ENCODE results near the gene SPINK14. TPM values are rescaled to one million over a fixed set of nuclear protein-coding genes. Genes with fewer than 3 reads are reported as not detected.

SPINK14 gene
- total RNA-seq, 4 donors from 2014 or later, result not detected

DNA sequence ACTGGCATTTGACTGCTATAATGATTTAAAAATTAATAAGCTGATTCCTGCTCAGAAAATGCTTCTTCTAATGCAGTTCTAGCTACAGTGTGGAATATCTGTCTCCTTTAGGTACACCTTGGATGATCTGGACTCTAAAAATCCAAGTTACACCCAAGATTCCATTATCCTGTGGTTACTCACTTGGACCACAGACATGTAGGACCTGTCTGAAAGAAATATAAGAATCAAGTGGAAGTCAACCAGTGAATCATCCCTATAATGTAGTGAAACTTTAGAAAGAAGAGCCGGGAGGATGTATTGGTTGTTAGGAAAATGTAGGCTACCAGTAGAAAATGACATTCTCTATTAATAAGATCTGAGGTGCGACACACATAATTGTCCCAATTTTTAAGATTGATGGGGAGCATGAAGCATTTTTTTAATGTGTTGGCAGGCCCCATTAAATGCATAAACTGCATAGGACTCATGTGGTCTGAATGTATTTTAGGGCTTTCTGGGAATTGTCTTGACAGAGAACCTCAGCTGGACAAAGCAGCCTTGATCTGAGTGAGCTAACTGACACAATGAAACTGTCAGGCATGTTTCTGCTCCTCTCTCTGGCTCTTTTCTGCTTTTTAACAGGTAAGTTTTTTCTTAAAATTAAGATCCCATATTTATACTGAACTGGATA, 34.3 kb downstream of the SPINK14 start, which contains the start of gene SPINK6:
Gene SPINK6, plus strand, starts transcription at position 512 of the 673 bp plus-strand sequence. Its CDS starts 55 bp downstream, at position 567.
- intact Hi-C loops (cut with DNase I), result no loop called here
- H3K27ac ChIP-seq (replicated peaks in 1 of 4), result no peak within 1 kb of the TSS

DNA sequence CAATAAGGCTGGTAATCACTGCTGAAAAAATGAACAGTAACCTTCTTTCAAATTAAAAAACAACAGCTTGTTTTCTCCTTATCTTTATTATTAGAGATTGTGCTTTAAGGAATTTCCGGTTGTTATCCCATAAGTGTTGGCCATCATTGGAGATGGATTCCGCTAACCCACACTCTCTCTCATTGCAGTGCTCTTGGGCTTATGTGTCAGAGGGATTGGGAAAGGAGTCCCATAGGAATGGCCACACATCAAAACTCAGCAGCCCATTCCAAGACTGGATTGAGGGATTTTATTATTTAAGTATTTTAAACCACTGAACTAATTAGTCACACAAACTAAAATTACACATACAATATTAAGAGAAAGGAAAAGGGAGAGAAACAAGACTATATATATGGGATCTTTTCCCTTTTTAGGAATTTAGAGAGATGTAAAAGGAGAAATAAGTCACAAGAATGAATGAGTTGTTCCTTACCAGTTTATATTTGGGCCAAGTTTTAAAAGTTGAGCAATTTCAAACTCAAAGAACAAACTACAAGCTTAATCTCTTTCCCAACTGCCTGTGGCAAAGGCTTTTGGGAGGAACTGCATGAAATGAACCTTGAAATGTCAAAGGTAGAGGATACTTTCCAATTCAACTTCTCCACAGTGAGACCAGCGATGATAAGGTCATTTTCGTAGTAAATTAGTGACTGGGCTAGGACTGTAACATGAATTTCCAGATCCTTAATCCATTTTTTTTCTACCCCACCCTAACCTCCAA, 36.9 kb downstream of the SPINK14 start:
- no peaks in the 10 kb centered on the region for H3K36me3 ChIP-seq
- no peak for DNase-seq (ENCODE audit: extremely low spot score)
- H3K27me3 ChIP-seq, result no peaks in the 10 kb centered on the region
- TF ChIP-seq POLR2AphosphoS5 (IDR thresholded peaks at IDR 0.05) (no peak), EP300 (IDR thresholded peaks at IDR 0.05) (no peak), POLR2A (IDR thresholded peaks at IDR 0.05; ENCODE audit: low read depth) (no peak)
- WGBS, result 84% methylated on average over 4 of the region's 4 CpGs
- H3K4me3 ChIP-seq, result no peak overlapping the region
- H3K9me3 ChIP-seq, result no peaks in the 10 kb centered on the region
- intact Hi-C loops (cut with DNase I), result no loop called here
- peaks cover 0 to 37% (median 3%) of the 10 kb centered on the region in 4 donors for H3K4me1 ChIP-seq
- peak overlapping the region in 1 of 4 donors; percentile 38 for H3K27ac ChIP-seq (replicated peaks in 1 of 4)

More for the DNA sequence above, 34.3 kb downstream of the SPINK14 start, which contains the start of gene SPINK6:
- no peak within 1 kb of the TSS for H3K4me3 ChIP-seq
- no peaks in the 10 kb centered on the region for H3K9me3 ChIP-seq
- peaks cover 0 to 28% (median 0%) of the 10 kb centered on the region in 4 donors for H3K4me1 ChIP-seq
- WGBS, result 93% methylated on average over 2 of the region's 2 CpGs
- no peaks in the 10 kb centered on the region for H3K27me3 ChIP-seq
- H3K36me3 ChIP-seq, result no peaks in the 10 kb centered on the region
- TF ChIP-seq, protein P1, sequence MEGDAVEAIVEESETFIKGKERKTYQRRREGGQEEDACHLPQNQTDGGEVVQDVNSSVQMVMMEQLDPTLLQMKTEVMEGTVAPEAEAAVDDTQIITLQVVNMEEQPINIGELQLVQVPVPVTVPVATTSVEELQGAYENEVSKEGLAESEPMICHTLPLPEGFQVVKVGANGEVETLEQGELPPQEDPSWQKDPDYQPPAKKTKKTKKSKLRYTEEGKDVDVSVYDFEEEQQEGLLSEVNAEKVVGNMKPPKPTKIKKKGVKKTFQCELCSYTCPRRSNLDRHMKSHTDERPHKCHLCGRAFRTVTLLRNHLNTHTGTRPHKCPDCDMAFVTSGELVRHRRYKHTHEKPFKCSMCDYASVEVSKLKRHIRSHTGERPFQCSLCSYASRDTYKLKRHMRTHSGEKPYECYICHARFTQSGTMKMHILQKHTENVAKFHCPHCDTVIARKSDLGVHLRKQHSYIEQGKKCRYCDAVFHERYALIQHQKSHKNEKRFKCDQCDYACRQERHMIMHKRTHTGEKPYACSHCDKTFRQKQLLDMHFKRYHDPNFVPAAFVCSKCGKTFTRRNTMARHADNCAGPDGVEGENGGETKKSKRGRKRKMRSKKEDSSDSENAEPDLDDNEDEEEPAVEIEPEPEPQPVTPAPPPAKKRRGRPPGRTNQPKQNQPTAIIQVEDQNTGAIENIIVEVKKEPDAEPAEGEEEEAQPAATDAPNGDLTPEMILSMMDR (IDR thresholded peaks at IDR 0.05), result no peak
- no peak for TF ChIP-seq POLR2A (IDR thresholded peaks at IDR 0.05; ENCODE audit: low read depth)
- no peak for TF ChIP-seq EP300 (IDR thresholded peaks at IDR 0.05)
- TF ChIP-seq POLR2AphosphoS5 (IDR thresholded peaks at IDR 0.05), result no peak
- no peak for DNase-seq (ENCODE audit: extremely low spot score)

DNA sequence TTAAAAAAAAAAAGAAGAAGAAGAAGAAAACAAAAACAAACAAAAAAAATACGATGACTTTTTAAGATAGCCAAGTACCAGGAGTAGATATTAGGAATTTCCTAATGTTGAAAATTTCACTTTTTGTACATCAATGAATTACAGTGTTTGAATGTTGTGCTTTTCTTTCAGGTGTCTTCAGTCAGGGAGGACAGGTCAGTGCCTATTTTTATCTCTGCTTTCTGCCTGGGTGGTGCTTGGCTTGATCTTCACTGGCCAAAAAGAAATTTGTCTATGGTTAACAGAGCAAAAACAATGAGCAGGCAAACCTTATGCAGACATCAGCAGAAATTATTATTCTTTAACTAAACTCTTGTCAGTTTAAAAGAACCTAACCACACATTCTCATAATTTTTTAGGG, 37.5 kb downstream of the SPINK14 start:
- DNase-seq (ENCODE audit: extremely low spot score), result no peak
- WGBS, result 80% methylated on average over 1 of the region's 1 CpG
- TF ChIP-seq, protein P1 (IDR thresholded peaks at IDR 0.05), result no peak
- TF ChIP-seq POLR2AphosphoS5 (IDR thresholded peaks at IDR 0.05), result no peak
- no peak for TF ChIP-seq EP300 (IDR thresholded peaks at IDR 0.05)
- no peak for TF ChIP-seq POLR2A (IDR thresholded peaks at IDR 0.05; ENCODE audit: low read depth)
- no peaks in the 10 kb centered on the region for H3K9me3 ChIP-seq
- peak overlapping the region in 1 of 4 donors; percentile 38 for H3K27ac ChIP-seq (replicated peaks in 1 of 4)
- intact Hi-C loops (cut with DNase I), result no loop called here
- H3K27me3 ChIP-seq, result no peaks in the 10 kb centered on the region
- H3K4me1 ChIP-seq, result peaks cover 0 to 37% (median 3%) of the 10 kb centered on the region in 4 donors
- no peaks in the 10 kb centered on the region for H3K36me3 ChIP-seq
- no peak overlapping the region for H3K4me3 ChIP-seq

DNA sequence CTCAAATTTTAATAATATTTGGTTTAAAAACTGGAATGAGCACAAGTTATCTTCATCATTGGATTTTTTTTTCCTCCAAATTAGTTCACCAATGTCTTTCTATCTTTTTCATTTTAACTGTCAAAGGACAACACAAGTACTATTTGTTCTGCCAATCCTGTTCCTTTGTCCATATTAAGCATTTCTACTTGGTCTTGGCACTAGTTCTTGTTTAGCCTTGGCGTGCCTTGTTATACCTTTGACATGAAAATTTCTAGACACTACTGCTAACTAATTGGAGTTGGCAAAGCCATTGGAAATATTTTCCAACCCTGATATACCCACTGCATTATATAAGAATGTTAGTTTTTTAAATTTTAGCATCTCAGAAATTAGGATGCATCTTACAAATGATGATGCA, 38.3 kb downstream of the SPINK14 start:
- TF ChIP-seq POLR2AphosphoS5 (IDR thresholded peaks at IDR 0.05), result no peak
- TF ChIP-seq POLR2A (IDR thresholded peaks at IDR 0.05; ENCODE audit: low read depth), result no peak
- TF ChIP-seq, protein P1 (IDR thresholded peaks at IDR 0.05), result no peak
- TF ChIP-seq EP300 (IDR thresholded peaks at IDR 0.05), result no peak
- Histone ChIP-seq H3K27me3 (no peaks in the 10 kb centered on the region), H3K36me3 (no peaks in the 10 kb centered on the region), H3K27ac (replicated peaks in 1 of 4) (no peak overlapping the region), H3K4me1 (peaks cover 0 to 37% (median 3%) of the 10 kb centered on the region in 4 donors), H3K9me3 (no peaks in the 10 kb centered on the region), H3K4me3 (no peak overlapping the region)
- intact Hi-C loops (cut with DNase I), result no loop called here
- 41% methylated on average over 1 of the region's 1 CpG for WGBS
- no peak for DNase-seq (ENCODE audit: extremely low spot score)

DNA sequence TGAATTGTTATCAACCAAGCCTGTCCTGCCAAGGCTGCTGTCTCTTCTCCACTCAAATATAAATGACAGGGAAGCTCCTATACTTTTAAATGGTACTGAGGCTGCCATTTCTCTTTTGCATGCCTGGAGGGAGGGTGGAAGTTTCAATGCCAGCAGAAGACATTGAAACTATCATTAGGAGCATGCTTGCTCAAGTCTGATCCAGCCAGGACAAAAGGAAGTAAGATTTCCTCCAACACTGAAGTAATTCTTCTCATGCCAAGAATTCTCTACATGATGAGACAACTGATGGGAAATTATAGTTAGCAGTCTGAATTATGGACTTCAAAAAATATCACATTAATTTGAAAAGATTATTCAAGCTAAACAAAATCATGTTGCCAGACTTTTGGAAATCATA, 39.9 kb downstream of the SPINK14 start:
- Histone ChIP-seq H3K27ac (replicated peaks in 1 of 4) (no peak overlapping the region), H3K27me3 (no peaks in the 10 kb centered on the region), H3K36me3 (no peaks in the 10 kb centered on the region), H3K9me3 (no peaks in the 10 kb centered on the region), H3K4me1 (peaks cover 0 to 37% (median 3%) of the 10 kb centered on the region in 4 donors), H3K4me3 (no peak overlapping the region)
- intact Hi-C loops (cut with DNase I), result no loop called here
- no peak for TF ChIP-seq POLR2A (IDR thresholded peaks at IDR 0.05; ENCODE audit: low read depth)
- no peak for TF ChIP-seq POLR2AphosphoS5 (IDR thresholded peaks at IDR 0.05)
- TF ChIP-seq EP300 (IDR thresholded peaks at IDR 0.05), result no peak
- TF ChIP-seq, protein P1 (IDR thresholded peaks at IDR 0.05), result no peak
- DNase-seq (ENCODE audit: extremely low spot score), result no peak
